Measurements from ENCODE around the gene ADORA1.

ADORA1 gene

DNA sequence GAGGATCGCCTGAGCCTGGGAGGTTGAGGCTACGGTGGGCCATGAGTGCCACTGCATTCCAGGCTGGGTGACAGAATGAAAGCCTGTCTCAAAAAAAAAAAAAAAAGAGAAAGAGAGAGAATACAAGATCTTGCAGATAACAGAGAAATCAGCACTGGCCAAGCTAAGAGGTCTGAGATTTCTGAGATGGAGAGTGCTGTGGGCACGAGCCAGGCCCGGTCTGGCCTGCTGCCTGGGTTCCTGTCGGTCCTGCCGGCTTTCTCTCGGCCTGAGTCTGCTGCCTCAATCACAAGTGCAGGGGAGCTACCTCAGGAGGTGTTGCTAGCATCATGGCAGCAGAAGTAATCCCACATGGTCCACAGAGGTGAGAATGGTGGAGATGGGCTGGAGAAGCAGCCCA is 19.0 kb downstream of the ADORA1 start:
- TF ChIP-seq, protein P1, sequence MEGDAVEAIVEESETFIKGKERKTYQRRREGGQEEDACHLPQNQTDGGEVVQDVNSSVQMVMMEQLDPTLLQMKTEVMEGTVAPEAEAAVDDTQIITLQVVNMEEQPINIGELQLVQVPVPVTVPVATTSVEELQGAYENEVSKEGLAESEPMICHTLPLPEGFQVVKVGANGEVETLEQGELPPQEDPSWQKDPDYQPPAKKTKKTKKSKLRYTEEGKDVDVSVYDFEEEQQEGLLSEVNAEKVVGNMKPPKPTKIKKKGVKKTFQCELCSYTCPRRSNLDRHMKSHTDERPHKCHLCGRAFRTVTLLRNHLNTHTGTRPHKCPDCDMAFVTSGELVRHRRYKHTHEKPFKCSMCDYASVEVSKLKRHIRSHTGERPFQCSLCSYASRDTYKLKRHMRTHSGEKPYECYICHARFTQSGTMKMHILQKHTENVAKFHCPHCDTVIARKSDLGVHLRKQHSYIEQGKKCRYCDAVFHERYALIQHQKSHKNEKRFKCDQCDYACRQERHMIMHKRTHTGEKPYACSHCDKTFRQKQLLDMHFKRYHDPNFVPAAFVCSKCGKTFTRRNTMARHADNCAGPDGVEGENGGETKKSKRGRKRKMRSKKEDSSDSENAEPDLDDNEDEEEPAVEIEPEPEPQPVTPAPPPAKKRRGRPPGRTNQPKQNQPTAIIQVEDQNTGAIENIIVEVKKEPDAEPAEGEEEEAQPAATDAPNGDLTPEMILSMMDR (IDR thresholded peaks at IDR 0.05; ENCODE audit: extremely low read depth, insufficient read depth, missing control alignments) = no peak
- no peak for DNase-seq (ENCODE audit: low spot score)
- in situ Hi-C loops (cut with MboI; ENCODE audit: low pct_unique_long_range_greater_than_20kb, low sequenced_read_pairs, unreplicated experiment) = no loop called here

DNA sequence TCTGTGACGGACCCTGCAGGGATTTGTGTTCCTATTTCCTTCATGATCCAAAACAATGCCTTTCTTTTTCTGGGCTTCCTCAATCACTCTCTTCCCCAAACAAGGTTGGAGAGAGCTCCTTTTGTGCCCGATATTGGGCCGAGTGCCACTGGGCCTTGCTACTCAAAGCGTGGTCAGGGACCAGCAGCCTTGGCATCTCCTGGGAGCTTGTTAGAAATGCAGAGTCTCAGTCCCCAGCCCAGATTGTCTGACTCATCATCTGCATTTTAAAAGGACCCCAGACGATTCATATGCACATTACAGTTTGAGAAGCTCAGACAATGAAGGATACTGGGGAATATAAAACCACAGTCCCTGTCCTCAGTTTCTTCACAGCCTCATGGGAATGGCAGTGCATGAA is 19.9 kb downstream of the ADORA1 start:
- TF ChIP-seq, protein P1 (IDR thresholded peaks at IDR 0.05; ENCODE audit: extremely low read depth, insufficient read depth, missing control alignments) = no peak
- no peak for DNase-seq (ENCODE audit: low spot score)
- in situ Hi-C loops (cut with MboI; ENCODE audit: low pct_unique_long_range_greater_than_20kb, low sequenced_read_pairs, unreplicated experiment) = no loop called here

DNA sequence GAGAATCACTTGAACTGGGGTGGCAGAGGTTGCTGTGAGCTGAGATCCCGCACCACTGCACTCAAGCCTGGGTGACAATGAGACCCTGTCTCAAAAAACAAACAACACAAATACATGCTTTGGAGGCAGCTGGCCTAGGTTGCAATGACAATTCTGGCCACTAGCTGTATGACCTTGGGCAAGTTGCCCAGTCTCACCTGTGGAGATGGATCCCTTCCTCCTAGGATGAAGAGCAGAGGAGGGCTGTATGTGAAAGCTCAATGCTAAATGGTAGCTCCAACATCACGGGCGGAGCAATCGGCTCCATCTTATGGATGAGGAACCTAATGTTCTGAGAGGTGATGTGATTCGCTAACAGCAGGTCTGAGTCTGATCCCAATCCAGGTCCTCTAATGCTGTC is 20.6 kb downstream of the ADORA1 start:
- in situ Hi-C loops (cut with MboI; ENCODE audit: low pct_unique_long_range_greater_than_20kb, low sequenced_read_pairs, unreplicated experiment) = no loop called here
- TF ChIP-seq, protein P1 (IDR thresholded peaks at IDR 0.05; ENCODE audit: extremely low read depth, insufficient read depth, missing control alignments) = no peak
- no peak for DNase-seq (ENCODE audit: low spot score)

DNA sequence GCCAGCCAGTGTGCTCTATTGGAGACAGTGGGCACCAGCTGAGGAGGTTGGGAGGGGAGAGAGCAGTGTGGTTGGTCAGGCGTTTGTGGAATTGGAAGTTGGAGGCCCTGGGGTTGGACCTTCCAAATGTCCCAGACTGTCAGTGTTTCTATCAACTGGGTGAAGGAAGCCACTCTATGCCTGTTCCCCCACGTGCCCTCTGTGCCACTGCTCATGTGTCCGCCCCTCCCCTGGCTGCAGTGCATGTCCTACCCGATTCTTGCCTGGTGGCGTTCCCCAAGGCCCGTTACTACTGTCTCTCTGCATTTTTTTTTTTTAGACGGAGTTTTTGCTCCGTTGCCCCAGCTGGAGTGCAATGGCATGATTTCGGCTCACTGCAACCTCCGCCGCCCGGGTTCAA is 21.1 kb downstream of the ADORA1 start:
- in situ Hi-C loops (cut with MboI; ENCODE audit: low pct_unique_long_range_greater_than_20kb, low sequenced_read_pairs, unreplicated experiment) = no loop called here
- DNase-seq (ENCODE audit: low spot score) = no peak
- TF ChIP-seq, protein P1 (IDR thresholded peaks at IDR 0.05; ENCODE audit: extremely low read depth, insufficient read depth, missing control alignments) = no peak

DNA sequence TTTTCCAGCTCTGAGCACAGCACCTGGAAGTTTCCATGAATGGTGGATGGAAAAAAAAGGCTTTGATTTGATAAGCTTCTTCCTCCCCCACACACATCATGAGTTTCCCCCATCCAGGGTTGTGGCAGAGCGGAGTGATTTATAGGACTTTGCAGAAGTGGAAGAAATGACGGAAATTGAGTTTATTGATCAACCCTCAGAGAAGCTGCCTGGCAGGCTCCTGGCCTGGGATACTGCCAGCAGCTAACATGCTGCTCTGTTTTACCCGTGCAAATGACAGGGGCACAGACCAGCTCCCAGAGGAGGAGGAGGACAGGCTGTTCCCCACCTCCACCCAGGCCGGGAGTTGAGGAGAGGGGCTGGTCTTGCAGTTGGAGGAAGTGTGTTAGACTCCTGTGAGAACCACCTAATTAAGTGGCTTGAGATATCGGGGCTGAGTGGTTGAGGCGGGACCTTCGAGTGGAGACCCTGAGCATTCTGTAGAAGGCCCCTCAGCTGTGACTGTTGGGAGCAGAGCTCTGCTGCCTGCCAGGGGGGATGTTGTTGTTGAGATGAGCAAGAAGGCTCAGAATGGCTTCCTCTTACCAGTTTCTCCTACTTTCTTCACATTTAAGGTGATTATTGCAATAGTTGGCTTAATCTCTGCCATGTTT is 21.8 kb downstream of the ADORA1 start:
- no peak for DNase-seq (ENCODE audit: low spot score)
- in situ Hi-C loops (cut with MboI; ENCODE audit: low pct_unique_long_range_greater_than_20kb, low sequenced_read_pairs, unreplicated experiment) = no loop called here
- TF ChIP-seq, protein P1 (IDR thresholded peaks at IDR 0.05; ENCODE audit: extremely low read depth, insufficient read depth, missing control alignments) = no peak

DNA sequence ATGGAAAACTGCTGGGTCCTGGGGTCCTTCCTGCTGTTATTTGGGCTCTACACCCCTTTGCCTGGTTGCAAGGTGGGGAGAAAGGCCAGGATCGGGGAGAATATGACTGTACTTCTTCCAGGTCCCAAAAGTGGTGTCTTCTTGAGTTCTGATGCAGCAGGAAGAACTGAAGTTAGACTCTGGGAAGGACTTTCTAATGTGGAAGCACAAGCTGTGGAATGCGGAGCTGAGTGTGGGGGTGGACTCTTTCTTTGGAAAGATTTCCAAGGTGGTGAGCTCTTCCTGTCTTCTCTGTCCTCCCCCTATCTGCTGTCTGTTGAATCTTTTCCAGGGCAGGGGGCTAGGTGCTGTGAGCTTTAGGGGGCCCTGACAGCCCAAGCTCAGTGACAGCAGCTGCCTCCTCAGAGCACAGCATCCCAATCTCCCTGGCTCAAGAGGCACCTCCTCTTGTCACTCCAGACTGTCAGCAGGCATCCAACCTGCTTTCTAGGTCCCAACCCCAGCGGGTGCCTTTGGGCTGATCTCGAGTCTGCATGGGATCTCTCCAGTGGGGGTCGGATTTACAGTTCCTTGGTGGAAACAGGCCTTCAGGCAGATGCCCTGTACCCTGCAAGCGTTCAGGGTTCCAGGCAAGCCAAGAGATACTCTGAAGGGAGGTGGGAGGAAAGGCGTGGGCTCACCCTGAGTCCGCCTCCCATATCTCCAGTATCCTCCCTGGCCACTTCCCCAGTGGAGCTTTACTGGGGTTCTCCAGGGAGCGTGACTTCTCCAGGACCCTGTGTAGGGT is 23.2 kb downstream of the ADORA1 start:
- in situ Hi-C loops (cut with MboI; ENCODE audit: low pct_unique_long_range_greater_than_20kb, low sequenced_read_pairs, unreplicated experiment) = no loop called here
- no peak for DNase-seq (ENCODE audit: low spot score)
- TF ChIP-seq, protein P1 (IDR thresholded peaks at IDR 0.05; ENCODE audit: extremely low read depth, insufficient read depth, missing control alignments) = no peak

Measured in GM13977 (cell line).